G401.6 (cell line): Measurements from ENCODE around the gene GID4.

Experiments used
- FAIRE-seq: peaks from 2 replicates; lab custom pipeline; 2012; peaks lifted over from hg19 to GRCh38; lab: Jason Lieb, UNC

Gene GID4

DNA sequence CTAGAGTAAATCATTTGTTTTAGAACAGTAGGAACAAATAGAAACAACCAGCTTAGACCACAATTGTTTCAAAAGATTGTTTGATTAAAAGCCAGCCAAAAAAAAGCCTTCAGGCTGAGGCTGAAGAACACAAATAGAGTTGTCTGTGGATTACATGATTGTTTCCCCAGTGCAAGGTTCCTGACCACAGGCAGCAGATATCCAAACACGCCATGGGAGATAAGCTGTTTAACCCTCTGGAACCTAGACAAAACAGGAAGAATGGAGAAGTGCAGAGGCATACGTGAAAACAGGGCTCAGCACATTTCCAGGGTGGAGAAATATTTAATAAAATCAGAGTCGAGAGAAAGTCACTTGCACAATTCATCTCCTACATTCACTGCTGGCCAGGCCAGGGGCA, 21.2 kb upstream of the GID4 start:
- no peak for FAIRE-seq

DNA sequence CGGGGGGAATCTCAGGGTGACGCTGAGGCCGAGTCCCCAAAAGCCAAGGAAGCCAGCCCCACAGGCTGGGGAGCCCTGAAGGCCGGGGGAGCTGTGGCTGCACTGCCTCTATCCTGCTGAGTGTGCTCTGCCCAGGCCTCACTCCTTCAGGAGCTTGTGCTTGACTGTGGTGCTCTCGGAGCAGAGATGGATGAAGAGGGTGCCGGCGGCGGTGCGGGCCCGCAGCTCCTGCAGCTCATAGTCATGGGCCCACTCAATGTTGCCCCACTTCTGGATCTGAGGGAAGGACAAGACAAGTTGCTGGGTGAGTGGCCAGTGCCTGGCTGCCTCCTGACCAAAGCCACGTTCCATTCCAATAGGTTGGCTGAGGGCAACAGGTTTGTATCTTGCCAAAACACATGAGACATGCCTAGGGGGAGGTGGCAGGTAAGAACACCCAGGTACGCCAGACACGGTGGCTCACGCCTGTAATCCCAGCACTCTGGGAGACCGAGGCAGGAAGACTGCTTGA, 20.7 kb upstream of the GID4 start:
- no peak for FAIRE-seq

DNA sequence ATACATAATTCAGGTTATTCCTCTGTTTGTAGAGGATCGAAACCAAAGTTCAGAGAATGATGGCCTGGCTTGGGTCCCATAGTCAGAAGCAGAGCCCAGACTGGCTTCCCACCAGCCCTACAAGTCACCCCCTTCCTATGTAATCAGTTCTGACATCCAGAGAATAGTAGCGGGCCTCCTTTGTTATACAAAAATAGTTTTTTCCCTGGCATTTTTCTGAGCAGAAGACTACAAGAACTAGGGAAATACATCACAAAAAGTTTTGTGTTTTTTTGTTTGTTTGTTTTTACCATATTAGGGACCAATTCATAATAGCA, 19.4 kb upstream of the GID4 start:
- no peak for FAIRE-seq

DNA sequence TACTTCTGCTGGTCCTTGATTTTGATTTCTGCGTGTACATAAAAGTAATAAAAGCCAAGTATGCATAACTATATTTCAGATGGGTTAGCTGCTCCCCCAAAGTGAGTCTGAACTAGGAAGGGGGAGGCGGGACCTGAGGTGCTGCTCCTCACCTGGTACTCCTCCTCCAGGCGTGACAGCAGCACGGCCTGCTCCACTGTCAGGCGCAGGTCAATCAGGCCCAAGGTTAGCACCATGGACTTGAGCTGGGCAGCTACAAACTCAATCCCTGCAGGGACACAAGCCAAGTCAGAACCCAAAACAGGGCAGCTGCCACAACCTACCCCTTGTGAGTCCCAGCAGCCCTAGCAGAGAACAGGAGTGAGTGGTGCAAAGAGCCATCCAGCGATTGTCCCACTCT, 18.2 kb upstream of the GID4 start:
- no peak for FAIRE-seq

DNA sequence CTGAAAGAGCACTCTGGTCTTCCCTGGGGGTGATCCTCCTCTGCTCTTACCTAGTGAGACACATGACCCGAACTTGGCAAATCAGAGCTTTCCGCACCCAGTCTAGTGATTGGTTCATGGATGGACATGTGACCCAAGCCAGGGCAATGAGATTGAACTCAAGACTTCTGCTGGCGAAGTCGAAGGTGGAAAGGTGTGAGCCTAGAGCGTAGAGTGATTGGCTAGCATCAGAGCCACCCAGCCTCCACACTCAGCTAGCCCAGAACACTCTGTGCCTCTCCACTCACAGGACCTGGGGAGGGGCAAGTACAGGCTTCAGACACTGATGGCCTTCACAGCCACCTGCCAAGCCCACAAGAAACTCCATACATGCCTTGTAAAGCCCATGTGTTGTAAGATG, 17.8 kb upstream of the GID4 start:
- FAIRE-seq: no peak

DNA sequence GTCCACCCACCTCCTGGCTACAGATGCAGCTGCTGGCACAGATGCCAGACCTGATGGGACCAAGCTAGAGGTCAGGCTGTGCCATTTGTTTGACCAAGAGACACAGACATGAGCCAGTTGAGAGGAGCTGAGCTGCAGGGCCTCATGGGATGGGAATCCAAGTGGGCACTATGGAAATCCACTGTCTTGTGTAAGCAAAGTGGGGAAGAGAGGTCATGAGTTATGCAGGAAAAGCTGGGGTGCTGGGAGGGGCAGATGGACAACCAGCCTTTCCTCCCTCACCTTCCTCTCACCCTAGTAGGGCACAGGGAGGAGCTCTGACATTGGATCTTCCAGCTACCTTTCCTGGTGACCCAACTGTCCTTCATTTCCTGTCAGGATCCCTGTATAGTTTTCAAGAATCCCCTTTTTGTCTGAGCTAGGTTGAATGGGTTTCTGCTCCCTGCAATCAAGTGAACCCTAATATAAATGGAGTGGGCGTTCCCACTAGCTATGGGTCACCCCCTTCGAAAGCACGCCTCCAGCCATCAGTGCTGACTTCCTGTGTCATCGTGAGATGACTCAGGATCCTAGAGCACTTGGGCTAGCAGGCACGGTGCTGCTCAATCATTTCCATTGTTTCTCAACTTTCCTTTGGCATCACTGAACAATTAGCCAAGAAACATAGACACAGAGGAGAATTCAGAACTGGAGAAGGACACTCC, 13.8 kb upstream of the GID4 start:
- no peak for FAIRE-seq

DNA sequence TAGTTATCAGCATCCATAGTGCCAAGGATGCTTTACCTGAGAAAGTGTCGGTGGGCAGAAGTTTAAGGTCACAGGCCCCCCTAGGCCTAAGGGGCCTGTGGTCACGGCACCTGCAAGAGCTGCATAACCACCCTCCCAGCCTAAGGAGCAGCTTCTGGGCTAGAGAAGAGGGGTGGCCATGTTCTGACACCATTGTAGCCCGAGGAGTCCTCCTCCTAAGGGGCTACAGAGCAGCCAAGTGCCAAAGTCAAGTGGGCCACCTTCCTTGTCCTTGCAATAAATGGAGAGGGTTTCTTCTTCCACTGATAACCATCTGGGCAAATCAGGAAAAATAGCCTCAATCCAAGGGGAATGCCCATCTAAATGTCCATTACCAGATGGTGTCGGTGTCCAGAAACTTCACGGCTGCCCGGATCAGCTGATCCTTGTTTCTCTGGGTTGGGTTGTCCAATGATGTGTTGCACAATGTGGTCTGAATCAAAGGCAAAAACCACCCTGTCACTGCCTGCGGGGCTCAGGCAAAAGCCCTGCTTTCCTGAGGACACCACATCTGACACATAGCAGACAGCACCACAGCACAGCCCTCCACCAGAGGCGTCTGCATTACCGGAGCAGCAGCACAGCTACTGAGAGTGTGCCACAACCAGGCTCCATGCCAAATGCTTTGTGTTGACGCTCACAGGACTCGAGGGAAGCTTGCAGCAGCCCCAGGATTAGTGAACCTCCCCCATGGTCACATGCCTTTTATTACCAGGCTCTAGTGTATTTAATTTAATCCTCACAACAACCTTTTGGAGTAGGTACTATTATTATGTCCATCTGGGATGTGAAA, 13.0 kb upstream of the GID4 start:
- no peak for FAIRE-seq

DNA sequence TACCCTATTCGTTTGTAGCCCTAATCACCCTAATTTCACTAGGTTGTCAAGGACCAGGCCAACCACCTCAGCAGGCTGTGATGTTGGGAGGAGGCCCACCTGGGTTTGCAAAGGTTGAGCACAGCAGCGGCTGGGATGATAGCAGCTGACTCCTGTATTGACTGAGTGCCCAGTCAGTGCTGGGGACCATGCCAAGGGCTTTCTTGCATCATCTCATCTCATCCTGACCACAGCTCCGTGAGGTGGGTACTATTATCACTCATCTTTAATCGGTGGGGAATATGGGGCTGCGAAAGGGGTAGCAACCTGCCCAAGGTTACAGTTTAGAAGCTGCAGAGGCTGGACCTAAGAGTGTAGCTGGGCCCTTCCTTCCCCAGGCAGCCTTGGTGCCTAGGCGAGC, 11.9 kb upstream of the GID4 start:
- no peak for FAIRE-seq

DNA sequence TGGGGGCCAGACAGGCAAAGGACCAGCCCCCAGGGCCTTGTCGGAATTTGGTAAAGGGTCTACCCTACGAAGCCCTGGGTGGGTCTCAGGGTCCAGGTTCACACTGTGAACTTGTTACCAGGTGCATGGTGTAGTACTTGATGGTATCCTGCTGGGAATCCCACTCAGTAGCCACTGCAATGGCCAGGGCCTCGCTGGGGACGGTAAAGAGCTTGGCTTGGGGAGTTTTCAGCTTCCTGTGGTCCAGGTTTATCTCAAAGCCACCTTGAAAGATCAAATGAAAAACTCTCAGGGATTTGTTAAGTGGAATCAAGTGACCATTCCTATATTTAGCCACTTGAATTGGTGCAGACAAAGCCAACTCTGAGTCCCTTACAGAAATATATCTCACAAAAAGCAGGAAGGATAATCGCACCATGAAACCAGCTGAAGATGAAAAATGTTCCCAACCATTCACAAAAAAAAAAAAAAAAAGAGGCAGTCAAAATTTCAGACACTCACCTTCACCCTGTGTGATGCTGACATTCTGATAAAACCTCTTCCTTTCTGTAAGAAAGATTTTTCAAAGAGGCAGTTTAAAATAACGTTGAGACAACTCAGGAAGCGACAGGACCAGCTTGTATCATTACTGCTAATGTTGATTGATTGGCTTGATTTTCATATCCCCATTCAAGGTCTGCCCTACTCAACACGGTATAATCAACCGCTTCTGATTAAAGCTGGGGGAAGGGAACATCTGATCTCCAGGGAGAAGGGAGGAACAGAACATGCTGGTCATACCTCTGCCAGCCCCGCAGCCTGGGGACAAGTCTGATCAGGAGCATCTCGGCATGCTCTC, 10.9 kb upstream of the GID4 start:
- FAIRE-seq: no peak

DNA sequence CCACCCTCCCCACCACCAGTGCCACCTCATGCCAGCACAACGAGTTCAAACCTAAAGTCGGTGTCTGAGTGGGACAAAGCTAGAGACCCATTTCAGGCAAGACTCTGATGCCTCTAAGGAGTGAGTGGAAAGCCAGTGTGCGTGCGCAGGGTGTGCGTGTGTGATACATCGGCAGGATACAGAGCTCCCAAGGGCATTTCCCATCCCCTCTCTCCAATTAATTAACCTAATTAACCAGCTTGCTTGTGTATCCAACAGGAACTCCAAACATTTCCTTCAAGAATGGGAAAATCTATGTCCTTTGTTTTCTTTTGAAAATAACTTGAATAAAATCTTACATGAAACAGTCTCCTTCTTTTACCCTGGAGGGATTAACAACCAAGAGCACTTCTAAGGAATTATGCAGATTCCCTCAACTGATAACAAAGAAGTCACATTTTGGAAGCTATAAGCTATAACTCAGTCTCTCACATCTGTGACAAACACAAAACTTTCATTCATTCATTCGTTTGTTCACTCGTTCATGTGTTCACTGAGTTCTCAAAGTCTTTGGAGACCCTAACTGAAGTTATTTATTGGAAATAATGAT, 10.2 kb upstream of the GID4 start:
- no peak for FAIRE-seq

DNA sequence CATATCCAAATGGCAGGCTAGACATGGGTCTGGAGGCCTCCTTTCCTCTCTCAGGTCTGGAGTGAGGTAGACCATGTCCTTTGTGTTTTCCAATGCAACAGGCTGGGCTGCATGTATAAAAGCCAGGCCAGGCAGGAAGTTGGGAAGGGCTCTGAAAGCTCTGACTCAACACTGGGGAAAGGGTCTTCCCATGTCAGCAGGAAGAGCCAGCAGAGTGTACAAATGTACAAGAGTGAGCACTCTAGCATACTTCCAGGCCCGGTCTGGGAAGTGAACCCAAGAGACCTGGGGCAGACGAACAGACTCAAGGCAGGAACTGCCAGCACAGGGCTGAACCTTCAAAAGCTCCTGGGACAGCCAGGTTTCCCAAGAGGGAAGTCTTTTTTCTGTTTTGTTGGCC, 7.3 kb upstream of the GID4 start:
- no peak for FAIRE-seq

DNA sequence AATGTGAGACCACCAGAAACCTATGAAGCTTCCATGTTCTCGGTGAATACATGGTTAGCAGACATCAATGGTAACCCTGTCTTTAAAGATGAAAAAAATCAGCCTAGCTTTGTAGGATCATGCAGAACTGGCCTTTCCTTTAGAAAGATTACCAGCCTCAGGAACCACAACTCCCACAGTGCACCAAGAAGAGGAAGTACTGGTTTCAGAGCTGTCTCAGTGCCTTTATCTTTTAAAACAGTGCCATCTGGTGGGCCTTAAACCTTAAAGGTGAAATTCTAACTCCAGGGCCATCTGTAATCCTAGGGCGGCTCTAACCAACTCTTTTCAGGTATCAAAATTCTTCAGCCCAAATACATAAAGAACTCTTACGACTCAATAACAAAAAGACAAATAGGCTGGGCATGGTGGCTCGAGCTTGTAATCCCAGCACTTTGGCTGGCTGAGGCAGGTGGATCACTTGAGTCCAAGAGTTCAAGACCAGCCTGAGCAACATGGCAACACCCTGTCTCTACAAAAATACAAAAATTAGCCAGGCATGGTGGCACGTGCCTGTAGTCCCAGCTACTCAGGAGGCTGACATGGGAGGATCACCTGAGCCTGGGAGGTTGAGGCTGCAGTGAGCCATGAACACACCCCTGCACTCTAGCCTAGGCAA, 5.6 kb upstream of the GID4 start:
- peak; percentile 97 for FAIRE-seq

DNA sequence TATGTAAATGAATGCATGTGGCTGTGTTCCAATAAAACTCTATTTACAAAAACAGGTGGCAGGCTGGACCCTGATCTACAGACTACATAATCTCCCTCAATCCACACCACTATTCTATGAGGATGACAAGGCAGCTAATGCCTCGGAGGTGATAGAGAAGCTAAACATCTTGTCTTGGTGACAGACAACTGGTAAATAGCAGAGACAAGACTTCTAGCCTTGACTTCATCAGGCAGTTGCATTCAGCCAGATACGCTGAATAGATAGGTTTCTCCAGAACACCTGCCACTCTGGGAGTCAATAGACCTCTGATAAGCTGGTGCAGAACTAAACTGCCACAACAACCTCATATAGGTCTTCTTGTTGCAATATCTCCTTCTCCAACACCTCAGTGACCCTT, 3.5 kb upstream of the GID4 start:
- FAIRE-seq: no peak

DNA sequence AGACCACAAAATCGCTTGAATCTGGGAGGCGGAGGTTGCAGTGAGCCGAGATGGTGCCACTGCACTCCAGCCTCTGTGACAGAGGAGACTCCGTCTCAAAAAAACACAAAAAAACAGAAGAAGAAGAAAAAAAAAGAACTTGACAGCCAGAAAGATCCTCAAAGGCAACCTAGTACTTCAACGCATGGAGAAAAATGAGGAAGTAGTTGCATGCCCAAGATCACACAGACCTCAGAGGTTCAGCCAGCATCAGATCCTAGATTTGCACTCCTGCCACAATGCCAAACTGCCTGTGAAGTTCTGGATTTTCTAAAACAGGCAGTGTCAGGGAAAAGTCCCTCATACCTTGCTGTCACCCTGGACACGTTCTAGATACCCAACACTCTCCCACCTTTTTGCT, 1.7 kb upstream of the GID4 start:
- FAIRE-seq: no peak

DNA sequence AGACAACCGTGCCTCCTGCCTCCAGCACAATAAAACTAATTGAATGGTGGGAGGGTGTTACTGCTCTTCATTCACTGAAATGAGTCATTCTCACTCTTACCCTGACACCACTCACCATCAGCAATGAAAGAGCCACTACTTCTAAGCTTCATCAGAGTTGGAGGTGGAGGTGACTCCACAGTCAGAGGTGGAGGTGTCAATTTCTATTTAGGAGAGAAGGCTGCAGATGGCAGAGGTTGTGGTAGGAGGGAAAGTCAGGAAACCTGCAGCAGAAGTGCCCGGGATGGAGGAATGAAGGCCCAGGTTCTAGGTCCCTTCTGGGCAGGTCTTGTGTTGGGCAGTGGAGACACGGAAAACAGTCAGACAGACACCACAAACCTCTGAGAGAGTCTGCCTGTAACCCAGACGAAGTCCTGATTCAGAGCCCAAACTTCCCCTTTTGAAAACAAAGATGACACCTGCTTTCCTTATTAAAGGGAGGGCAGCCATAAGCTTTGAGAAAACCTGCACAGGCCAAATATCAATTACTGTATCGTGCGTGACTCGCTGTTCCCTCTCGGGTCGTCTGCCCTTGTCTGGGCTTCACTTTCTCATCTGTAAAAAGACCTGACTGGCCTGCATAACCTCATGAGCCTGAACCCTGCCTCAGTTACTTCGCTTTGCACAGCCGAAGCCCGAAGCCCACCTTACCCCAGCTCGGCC, 908 bp upstream of the GID4 start:
- FAIRE-seq: no peak

DNA sequence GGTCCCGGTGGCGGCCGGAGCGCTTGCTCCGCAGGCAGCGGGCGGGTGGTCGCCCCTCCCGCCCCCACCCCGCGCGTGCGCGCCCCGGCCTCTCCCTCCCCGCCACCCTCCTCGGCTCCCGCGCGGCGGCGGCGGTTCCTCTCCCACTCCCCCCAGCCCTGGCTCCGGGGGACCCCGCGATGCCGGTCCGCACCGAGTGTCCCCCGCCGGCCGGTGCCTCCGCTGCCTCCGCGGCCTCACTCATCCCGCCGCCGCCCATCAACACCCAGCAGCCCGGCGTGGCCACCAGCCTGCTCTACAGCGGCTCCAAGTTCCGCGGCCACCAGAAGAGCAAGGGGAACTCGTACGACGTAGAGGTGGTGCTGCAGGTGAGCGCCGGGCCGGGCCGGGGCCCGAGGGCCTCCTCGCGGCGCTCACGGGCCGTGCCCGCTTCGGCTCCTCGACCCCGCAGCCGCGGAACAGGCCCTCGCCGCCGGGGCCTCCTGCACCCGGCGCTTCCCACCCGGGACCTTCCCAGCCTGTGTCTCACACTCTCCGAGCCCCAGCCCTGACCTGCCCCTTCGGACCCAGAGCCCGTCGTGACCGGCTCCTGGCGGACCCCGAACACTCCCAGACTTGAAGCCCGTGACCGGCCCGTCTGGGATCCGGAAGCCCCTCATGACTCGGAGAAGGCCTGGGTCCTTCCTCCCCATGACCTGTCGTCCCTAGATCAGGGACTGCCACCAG, 490 bp downstream of the GID4 start:
- no peak for FAIRE-seq

DNA sequence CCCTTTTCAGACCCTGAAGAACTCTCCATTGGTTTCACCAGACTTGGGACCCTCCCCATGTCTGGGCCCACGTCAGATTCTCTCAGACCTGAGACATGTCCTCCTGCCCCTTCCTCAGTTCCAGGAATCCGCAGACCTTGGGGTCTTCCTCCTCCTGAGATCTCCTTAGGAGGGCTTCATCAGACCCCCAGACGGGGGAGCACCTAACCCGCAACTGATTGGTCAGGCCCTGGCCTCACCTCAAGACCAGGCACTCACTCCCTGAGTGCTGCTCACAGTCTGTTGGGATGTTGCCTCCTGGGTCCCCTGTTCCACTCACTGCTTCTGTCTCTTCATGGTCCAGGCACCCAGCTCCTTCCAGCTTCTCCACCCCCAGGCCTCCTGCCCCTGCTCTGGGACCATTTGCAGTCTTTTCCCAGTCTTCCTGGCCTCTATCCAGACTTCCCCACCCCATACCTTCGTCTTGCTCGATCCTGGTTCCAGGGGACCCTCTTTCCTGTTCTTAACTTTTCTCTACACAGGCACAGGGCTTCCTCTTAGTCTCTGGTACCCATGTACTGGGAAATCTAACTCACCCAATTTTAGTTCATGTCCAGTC, 1.2 kb downstream of the GID4 start:
- FAIRE-seq: no peak

DNA sequence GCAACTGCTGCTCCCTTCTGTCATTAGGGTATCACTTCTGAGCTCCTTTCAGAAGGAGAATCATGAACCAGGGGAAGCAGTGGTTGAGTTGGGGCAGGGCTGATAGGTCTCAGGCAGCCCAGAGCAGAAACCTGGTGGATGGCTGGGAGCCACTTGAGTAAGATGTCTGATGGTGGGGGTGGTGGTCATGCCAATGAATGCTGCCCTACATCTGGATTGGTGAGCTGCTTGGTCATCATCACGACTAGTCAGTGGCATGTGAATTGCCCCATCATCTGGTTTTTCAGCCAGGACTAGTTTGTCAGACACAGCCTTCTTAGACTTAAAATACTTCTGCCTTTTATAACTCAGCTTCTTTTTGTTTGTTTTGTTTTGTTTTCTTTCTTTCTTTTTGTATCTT, 2.6 kb downstream of the GID4 start:
- peak; percentile 11 for FAIRE-seq

DNA sequence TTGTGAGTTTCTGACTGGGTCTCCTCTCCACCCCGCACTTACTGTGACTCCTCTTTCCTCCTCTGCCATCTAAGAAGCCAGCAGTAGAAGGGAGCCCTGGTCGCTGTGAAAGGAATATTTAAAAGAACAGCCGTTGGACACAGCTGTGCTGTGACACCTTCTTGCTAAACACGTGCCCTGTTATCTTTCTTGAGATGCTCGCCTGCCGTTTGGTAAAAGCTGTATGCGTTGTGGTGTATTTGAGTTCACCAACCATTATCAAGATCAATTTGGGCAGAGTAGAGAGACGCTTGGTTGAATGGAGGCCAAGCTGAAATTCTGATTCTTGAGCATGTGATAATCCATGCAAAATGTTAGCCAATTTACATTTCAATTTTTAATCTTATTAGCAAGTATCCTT, 3.8 kb downstream of the GID4 start:
- FAIRE-seq: no peak

DNA sequence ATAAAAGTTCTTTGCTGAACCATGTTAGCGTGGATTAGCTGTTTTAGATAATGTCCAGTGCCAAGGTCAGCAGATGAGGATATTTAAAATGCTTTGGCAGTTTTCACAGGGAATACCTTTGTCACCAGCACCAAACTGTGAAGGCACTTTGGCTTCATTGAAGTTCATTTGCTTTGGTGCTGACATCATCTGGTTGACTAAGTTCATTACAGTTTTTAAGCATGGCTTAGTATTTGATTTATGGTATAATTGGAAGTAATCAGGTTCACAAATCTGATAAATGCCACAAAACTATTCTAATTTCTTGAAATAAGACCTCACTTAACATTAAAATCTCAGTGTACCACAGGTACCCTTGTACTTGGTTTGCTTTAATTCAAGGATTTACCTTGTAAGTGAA, 4.3 kb downstream of the GID4 start:
- peak; percentile 83 for FAIRE-seq
